ENCODE measurements around the gene MTRR. TPM values are rescaled to one million over a fixed set of nuclear protein-coding genes. Genes with fewer than 3 reads are reported as not detected.

Gene MTRR
- total and polyA plus RNA-seq, 10 donors = 13.8 to 66.3 (median 43.9) TPM

- WGBS, 5 donors = 59 to 70% (median 66%) methylated on average over 2 of the region's 2 CpGs
Measured at GRCh38 chr5:7894860-7895259, 25.9 kb downstream of the MTRR start.

GRCh38 chr5:7897014-7897600 lies 28.2 kb downstream of the MTRR start:
- no peak for DNase-seq
- H3K9me3 ChIP-seq = no peaks in the 10 kb centered on the region
- no peaks in the 10 kb centered on the region for H3K4me1 ChIP-seq
- no peaks in the 10 kb centered on the region for H3K27me3 ChIP-seq (replicated peaks in 1 of 7)
- no peak overlapping the region for H3K27ac ChIP-seq
- no peak overlapping the region for H3K4me3 ChIP-seq
- WGBS, 5 donors = 72 to 79% (median 77%) methylated on average over 5 of the region's 5 CpGs
- TF ChIP-seq POLR2AphosphoS5 (IDR thresholded peaks at IDR 0.05) (no peak), CTCF (IDR thresholded peaks at IDR 0.05 in 8 of 11, conservative IDR thresholded peaks at IDR 0.05 in 3 of 11) (peak in 2 of 11 experiments; percentile 18 to 22), POLR2A (IDR thresholded peaks at IDR 0.05) (no peak)
- intact Hi-C loops (cut with DNase I; ENCODE audit: low total_unique reads) = no loop called here
- H3K36me3 ChIP-seq = peaks cover 0 to 100% (median 90%) of the 10 kb centered on the region in 6 donors

More at GRCh38 chr5:7894860-7895259, 25.9 kb downstream of the MTRR start:
- Histone ChIP-seq H3K9me3 (no peaks in the 10 kb centered on the region), H3K4me3 (no peak overlapping the region), H3K27ac (no peak overlapping the region), H3K27me3 (replicated peaks in 1 of 7) (no peaks in the 10 kb centered on the region), H3K4me1 (no peaks in the 10 kb centered on the region), H3K36me3 (peaks cover 0 to 100% (median 86%) of the 10 kb centered on the region in 6 donors)
- intact Hi-C loops (cut with DNase I; ENCODE audit: low total_unique reads) = no loop called here
- TF ChIP-seq POLR2A (IDR thresholded peaks at IDR 0.05) (no peak), POLR2AphosphoS5 (IDR thresholded peaks at IDR 0.05) (no peak), CTCF (IDR thresholded peaks at IDR 0.05 in 8 of 11, conservative IDR thresholded peaks at IDR 0.05 in 3 of 11) (no peak)
- no peak for DNase-seq

GRCh38 chr5:7902201-7902600 lies 33.3 kb downstream of the MTRR start:
- 83 to 97% (median 95%) methylated on average over 3 of the region's 3 CpGs for WGBS, 5 donors
- H3K36me3 ChIP-seq = peaks cover 0 to 100% (median 61%) of the 10 kb centered on the region in 6 donors

More at GRCh38 chr5:7902201-7902600, 33.3 kb downstream of the MTRR start:
- TF ChIP-seq POLR2AphosphoS5 (IDR thresholded peaks at IDR 0.05) (no peak), CTCF (IDR thresholded peaks at IDR 0.05 in 8 of 11, conservative IDR thresholded peaks at IDR 0.05 in 3 of 11) (no peak), POLR2A (IDR thresholded peaks at IDR 0.05) (no peak)
- Histone ChIP-seq H3K9me3 (peaks cover 0 to 9% (median 6%) of the 10 kb centered on the region in 8 donors), H3K27ac (no peak overlapping the region), H3K4me1 (no peaks in the 10 kb centered on the region), H3K27me3 (replicated peaks in 1 of 7) (no peaks in the 10 kb centered on the region), H3K4me3 (no peak overlapping the region)
- DNase-seq = no peak
- intact Hi-C loops (cut with DNase I; ENCODE audit: low total_unique reads) = no loop called here

Measured in spleen (tissue), 11 donors.